Osteoblast (primary cell): ENCODE results near the gene CARHSP1. TPM values are rescaled to one million over a fixed set of nuclear protein-coding genes. Genes with fewer than 3 reads are reported as not detected.

ENCODE experiments used
- DNase-seq: peaks from one replicate; pipeline ENCODE4 v3.0.0; 2011; ENCODE audit warnings: low spot score, mixed read lengths; ENCODE audit not compliant: insufficient read length; ENCODE audit errors: missing footprints
- H2AFZ ChIP-seq: 2 replicates; pipeline ENCODE4 v1.6.0; 2011; ENCODE audit warnings: mild to moderate bottlenecking, low read length
- H3K27ac ChIP-seq: 2 replicates; pipeline ENCODE4 v1.5.1; 2011; ENCODE audit warnings: mild to moderate bottlenecking, low read depth, low read length, moderate library complexity
- H3K27me3 ChIP-seq: 2 replicates; pipeline ENCODE4 v1.6.0; 2012; ENCODE audit warnings: mild to moderate bottlenecking, control low read depth, inconsistent platforms, low read length, moderate library complexity; ENCODE audit not compliant: insufficient read depth
- H3K36me3 ChIP-seq: 2 replicates; pipeline ENCODE4 v1.5.1; 2011; ENCODE audit warnings: mild to moderate bottlenecking, low read length, control low read depth, moderate library complexity; ENCODE audit not compliant: insufficient read depth
- H3K4me1 ChIP-seq: 2 replicates; pipeline ENCODE4 v1.5.1; 2011; ENCODE audit warnings: mild to moderate bottlenecking, low read length, control low read depth, moderate library complexity; ENCODE audit not compliant: insufficient read depth
- H3K4me2 ChIP-seq: 2 replicates; pipeline ENCODE4 v1.6.0; 2011; ENCODE audit warnings: mild to moderate bottlenecking, low read length; ENCODE audit not compliant: insufficient read depth
- H3K4me3 ChIP-seq: fragments of 200-600 bp; sonication (generic); 3 replicates; pipeline ENCODE4 v1.5.1; 2012; ENCODE audit warnings: mild to moderate bottlenecking, low read length, inconsistent platforms; ENCODE audit not compliant: insufficient read depth
- H3K79me2 ChIP-seq: 2 replicates; pipeline ENCODE4 v1.6.0; 2012; ENCODE audit warnings: mild to moderate bottlenecking, low read length, control low read depth, inconsistent platforms; ENCODE audit not compliant: insufficient read depth
- H3K9me3 ChIP-seq: 2 replicates; pipeline ENCODE4 v1.5.1; 2011; ENCODE audit warnings: low read depth, low read length, control low read depth
- H4K20me1 ChIP-seq: 2 replicates; pipeline ENCODE4 v1.6.0; 2012; ENCODE audit warnings: mild to moderate bottlenecking, low read length, control low read depth; ENCODE audit not compliant: insufficient read depth
- CTCF ChIP-seq: IDR thresholded peaks from 2 replicates; pipeline ENCODE4 v1.5.1; 2011; ENCODE audit warnings: mild to moderate bottlenecking, low read depth, low read length, moderate library complexity; ENCODE audit errors: extremely low read depth
- total RNA-seq: library from RNA; depleted of rRNA; stranded (reverse); fragments of >200 nt; gene quantifications from 2 replicates; pipeline ENCODE4 v1.2.3, GENCODE V29; 2012

Gene CARHSP1
- total RNA-seq, 1 donor = 92.6 TPM

- H3K9me3 ChIP-seq = no peaks in the 10 kb centered on the region
- H3K27me3 ChIP-seq = no peaks in the 10 kb centered on the region
- H3K4me1 ChIP-seq = peaks cover 26% of the 10 kb centered on the region
- no peak overlapping the region for H3K4me2 ChIP-seq
- H3K36me3 ChIP-seq = peaks cover 72% of the 10 kb centered on the region
- peaks cover 3% of the 10 kb centered on the region for H3K79me2 ChIP-seq
- H3K4me3 ChIP-seq = no peak overlapping the region
- DNase-seq = peak; percentile 76
- H3K27ac ChIP-seq = peak overlapping the region; percentile 21
- TF ChIP-seq CTCF = no peak
- H4K20me1 ChIP-seq = peaks cover 29% of the 10 kb centered on the region
- no peak overlapping the region for H2AFZ ChIP-seq
These were observed 16.3 kb downstream of the CARHSP1 start for GRCh38 chr16:8852534-8852933.

GRCh38 chr16:8851761-8852403, 16.9 kb downstream of the CARHSP1 start:
- H3K27me3 ChIP-seq = no peaks in the 10 kb centered on the region
- no peak overlapping the region for H3K4me2 ChIP-seq
- peaks cover 9% of the 10 kb centered on the region for H3K79me2 ChIP-seq
- DNase-seq = no peak
- H3K4me3 ChIP-seq = no peak overlapping the region
- peaks cover 26% of the 10 kb centered on the region for H3K4me1 ChIP-seq
- H3K9me3 ChIP-seq = no peaks in the 10 kb centered on the region
- peak overlapping the region; percentile 21 for H3K27ac ChIP-seq
- H3K36me3 ChIP-seq = peaks cover 75% of the 10 kb centered on the region
- peaks cover 34% of the 10 kb centered on the region for H4K20me1 ChIP-seq
- TF ChIP-seq CTCF = no peak
- no peak overlapping the region for H2AFZ ChIP-seq

GRCh38 chr16:8850279-8850885, 18.4 kb downstream of the CARHSP1 start:
- Histone ChIP-seq H3K79me2 (peaks cover 22% of the 10 kb centered on the region), H3K27me3 (no peaks in the 10 kb centered on the region), H3K4me3 (no peak overlapping the region), H4K20me1 (peaks cover 34% of the 10 kb centered on the region), H2AFZ (no peak overlapping the region), H3K4me1 (peaks cover 26% of the 10 kb centered on the region), H3K27ac (peak overlapping the region; percentile 88), H3K4me2 (peak overlapping the region; percentile 5), H3K9me3 (no peaks in the 10 kb centered on the region), H3K36me3 (peaks cover 76% of the 10 kb centered on the region)
- no peak for TF ChIP-seq CTCF
- peak; percentile 92 for DNase-seq

- peak overlapping the region; percentile 62 for H3K4me2 ChIP-seq
These were observed 19.3 kb downstream of the CARHSP1 start for GRCh38 chr16:8849411-8850011.

More at GRCh38 chr16:8849411-8850011, 19.3 kb downstream of the CARHSP1 start:
- Histone ChIP-seq H2AFZ (no peak overlapping the region), H3K27me3 (no peaks in the 10 kb centered on the region), H3K79me2 (peaks cover 29% of the 10 kb centered on the region), H3K27ac (peak overlapping the region; percentile 88), H4K20me1 (peaks cover 37% of the 10 kb centered on the region), H3K4me1 (peaks cover 26% of the 10 kb centered on the region), H3K4me3 (no peak overlapping the region), H3K9me3 (no peaks in the 10 kb centered on the region), H3K36me3 (peaks cover 70% of the 10 kb centered on the region)
- TF ChIP-seq CTCF = no peak
- DNase-seq = no peak
